Activated naive CD4-positive, alpha-beta T cell treated with Interleukin-2 at 50 U/mL for 16 hours (primary cell): ENCODE results near the gene OR52E6.

ENCODE experiments used
- DNase-seq: peaks from one replicate; pipeline ENCODE4 v3.0.0-alpha.2; 2020

OR52E6 gene

GRCh38 chr11:5791165-5791564, 50.5 kb downstream of the OR52E6 start, which contains the start of gene OR52N1:
Gene OR52N1 (minus strand): TSS chr11:5791265. CDS start chr11:5788816, 2,449 bp downstream.
- DNase-seq, result no peak
